ENCODE results near the gene ATG7. TPM values are rescaled to one million over a fixed set of nuclear protein-coding genes. Genes with fewer than 3 reads are reported as not detected.
"Not testable (repeated sequence)": the region's sequence is repeated elsewhere in the genome, so short reads cannot be mapped to it uniquely, and the experiment has no call there.

The ATG7 gene
- total RNA-seq, 6 experiments from 2014 or later: 44.5 to 53.0 (median 49.3) TPM

GRCh38 chr3:11591391-11592282 lies 319.4 kb downstream of the ATG7 start:
- Mint-ChIP-seq H3K27me3 (ENCODE audit: insufficient read depth) (no peaks in the 10 kb centered on the region; the same call in 1 of the 2 replicates), H3K4me1 (ENCODE audit: low read depth) (peaks cover 80% of the 10 kb centered on the region), H3K36me3 (ENCODE audit: low read depth) (peaks cover 46% of the 10 kb centered on the region), H3K27ac (peak overlapping the region; percentile 91), H3K9me3 (no peaks in the 10 kb centered on the region), H3K4me3 (peak overlapping the region; percentile 71)
- TF ChIP-seq CTCF (IDR thresholded peaks at IDR 0.05): no peak
- DNase-seq: peak; percentile 42

- H3K9me3 Mint-ChIP-seq: no peaks in the 10 kb centered on the region
- DNase-seq: no peak
- H3K36me3 Mint-ChIP-seq (ENCODE audit: low read depth): peaks cover 48% of the 10 kb centered on the region
- TF ChIP-seq CTCF (IDR thresholded peaks at IDR 0.05): no peak
- H3K27me3 Mint-ChIP-seq (ENCODE audit: insufficient read depth): no peaks in the 10 kb centered on the region; the same call in 1 of the 2 replicates
- H3K4me3 Mint-ChIP-seq: peak overlapping the region; percentile 71
- peak overlapping the region; percentile 91 for H3K27ac Mint-ChIP-seq
- H3K4me1 Mint-ChIP-seq (ENCODE audit: low read depth): peaks cover 80% of the 10 kb centered on the region
These were observed 320.5 kb downstream of the ATG7 start for GRCh38 chr3:11592445-11593298.

DNA sequence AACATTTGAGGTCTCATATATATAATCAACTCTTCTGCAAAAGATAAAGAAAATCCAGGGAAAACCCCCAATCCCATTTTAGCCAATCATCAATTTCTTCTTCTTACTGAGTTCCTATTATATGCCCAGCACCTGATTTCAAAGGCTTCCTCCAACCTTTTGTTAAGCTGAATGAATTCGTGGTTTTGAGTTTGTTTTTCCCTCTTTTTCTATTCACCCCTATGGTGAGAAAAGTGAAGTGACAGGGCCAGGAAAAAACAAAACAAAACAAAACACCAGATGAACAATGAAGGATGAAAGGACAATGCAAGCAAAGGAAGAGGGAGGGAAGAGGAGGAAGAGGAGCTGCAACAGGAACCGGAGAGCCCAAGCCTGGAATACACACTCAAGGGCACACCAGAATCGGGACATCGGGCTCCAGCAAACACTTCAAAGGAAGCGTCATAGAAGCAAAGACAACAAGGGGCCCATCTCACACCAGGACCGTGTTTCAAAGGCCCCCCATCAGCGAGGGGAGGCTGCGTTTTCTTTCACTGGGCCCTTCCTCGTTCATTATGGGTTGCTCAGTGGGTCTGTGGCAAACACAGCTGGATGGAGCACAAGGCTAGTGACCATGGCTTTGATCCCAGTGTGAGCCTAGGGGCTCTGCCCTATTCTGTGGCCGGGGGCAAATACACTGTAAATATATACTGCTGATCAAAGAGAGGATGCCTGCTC lies 321.3 kb downstream of the ATG7 start:
- Mint-ChIP-seq H3K9me3 (no peaks in the 10 kb centered on the region; the same call in 1 of the 2 replicates), H3K4me1 (ENCODE audit: low read depth) (peaks cover 80% of the 10 kb centered on the region), H3K4me3 (no peak overlapping the region; the same call in 1 of the 2 replicates), H3K27ac (peak overlapping the region; percentile 91), H3K36me3 (ENCODE audit: low read depth) (peaks cover 48% of the 10 kb centered on the region), H3K27me3 (ENCODE audit: insufficient read depth) (no peaks in the 10 kb centered on the region; the same call in 1 of the 2 replicates)
- no peak for DNase-seq
- TF ChIP-seq CTCF (IDR thresholded peaks at IDR 0.05): no peak

DNA sequence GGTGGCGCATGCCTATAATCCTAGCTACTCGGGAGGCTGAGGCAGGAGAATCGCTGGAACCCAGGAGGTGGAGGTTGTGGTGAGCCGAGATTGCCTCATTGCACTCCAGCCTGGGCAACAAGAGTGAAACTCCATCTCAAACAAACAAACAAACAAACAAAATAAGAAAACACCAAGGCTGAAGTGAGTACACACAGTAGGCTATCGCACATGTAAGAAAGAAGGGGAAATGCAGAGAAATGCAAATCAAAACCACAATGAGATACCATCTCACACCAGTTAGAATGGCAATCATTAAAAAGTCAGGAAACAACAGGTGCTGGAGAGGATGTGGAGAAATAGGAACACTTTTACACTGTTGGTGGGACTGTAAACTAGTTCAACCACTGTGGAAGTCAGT lies 322.8 kb downstream of the ATG7 start:
- H3K27ac Mint-ChIP-seq: not testable (repeated sequence)

DNA sequence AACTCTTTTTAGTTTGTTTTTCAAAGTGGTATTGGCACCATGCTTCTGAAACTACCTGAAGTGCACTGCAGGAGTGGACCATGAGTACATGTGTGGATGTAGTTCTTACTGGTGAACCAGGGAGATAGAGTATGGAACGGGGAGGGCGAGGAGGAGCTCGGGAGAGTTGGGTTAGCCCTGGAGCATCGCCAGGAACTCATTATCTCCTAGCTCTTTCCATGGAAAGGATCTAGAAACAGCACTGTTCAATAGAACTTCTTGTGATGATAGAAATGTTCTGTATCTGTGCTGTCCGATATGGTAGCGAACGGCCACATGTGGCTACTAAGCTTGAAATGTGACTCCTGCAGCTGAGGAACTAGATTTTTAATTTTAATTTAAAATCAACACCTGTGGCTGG lies 324.2 kb downstream of the ATG7 start:
- peaks cover 4% of the 10 kb centered on the region; the same call in 1 of the 2 replicates for H3K27me3 Mint-ChIP-seq (ENCODE audit: insufficient read depth)
- H3K36me3 Mint-ChIP-seq (ENCODE audit: low read depth): peaks cover 53% of the 10 kb centered on the region
- H3K9me3 Mint-ChIP-seq: no peaks in the 10 kb centered on the region; the same call in 1 of the 2 replicates
- no peak for TF ChIP-seq CTCF (IDR thresholded peaks at IDR 0.05)
- peak overlapping the region; percentile 31; the same call in 1 of the 2 replicates for H3K27ac Mint-ChIP-seq
- no peak for DNase-seq
- H3K4me3 Mint-ChIP-seq: no peak overlapping the region
- H3K4me1 Mint-ChIP-seq (ENCODE audit: low read depth): peaks cover 79% of the 10 kb centered on the region

More for the DNA sequence above, 322.8 kb downstream of the ATG7 start:
- H3K27me3 Mint-ChIP-seq (ENCODE audit: insufficient read depth); H3K9me3 Mint-ChIP-seq; DNase-seq; H3K4me3 Mint-ChIP-seq: not testable (repeated sequence)
- Mint-ChIP-seq H3K36me3 (ENCODE audit: low read depth) (peaks cover 45% of the 10 kb centered on the region), H3K4me1 (ENCODE audit: low read depth) (peaks cover 79% of the 10 kb centered on the region)
